HL-60/S4 (cell line): ENCODE measurements around the gene INTS1.

Experiments used
- in situ Hi-C: fragments of 300-500 bp; cut with MboI; formaldehyde crosslinking; loops from 2 replicates; pipeline ENCODE4 v1.14.3; 2022; ENCODE audit warnings: low sequenced_read_pairs

INTS1 gene

DNA sequence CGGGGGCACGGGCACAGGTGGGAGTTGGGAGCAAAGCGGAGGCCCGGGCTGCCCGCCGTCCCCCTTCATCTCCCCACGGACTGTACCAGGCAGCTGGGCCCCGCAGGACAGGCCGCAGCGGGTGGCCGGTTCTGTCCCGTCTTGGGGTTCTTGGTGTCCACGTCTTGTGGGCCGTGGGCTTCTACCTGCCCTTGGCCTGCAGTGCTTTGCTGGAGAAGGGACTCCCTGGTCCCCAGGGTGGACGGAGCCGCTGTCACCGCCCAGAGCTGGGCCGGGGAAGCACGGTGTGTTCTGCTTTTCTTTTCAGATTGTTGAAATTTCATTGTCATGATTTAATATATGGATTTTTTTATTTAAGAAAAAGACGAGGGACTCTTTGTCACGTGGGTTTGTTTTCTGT, 38.1 kb upstream of the INTS1 start:
- in situ Hi-C loops: no loop called here

DNA sequence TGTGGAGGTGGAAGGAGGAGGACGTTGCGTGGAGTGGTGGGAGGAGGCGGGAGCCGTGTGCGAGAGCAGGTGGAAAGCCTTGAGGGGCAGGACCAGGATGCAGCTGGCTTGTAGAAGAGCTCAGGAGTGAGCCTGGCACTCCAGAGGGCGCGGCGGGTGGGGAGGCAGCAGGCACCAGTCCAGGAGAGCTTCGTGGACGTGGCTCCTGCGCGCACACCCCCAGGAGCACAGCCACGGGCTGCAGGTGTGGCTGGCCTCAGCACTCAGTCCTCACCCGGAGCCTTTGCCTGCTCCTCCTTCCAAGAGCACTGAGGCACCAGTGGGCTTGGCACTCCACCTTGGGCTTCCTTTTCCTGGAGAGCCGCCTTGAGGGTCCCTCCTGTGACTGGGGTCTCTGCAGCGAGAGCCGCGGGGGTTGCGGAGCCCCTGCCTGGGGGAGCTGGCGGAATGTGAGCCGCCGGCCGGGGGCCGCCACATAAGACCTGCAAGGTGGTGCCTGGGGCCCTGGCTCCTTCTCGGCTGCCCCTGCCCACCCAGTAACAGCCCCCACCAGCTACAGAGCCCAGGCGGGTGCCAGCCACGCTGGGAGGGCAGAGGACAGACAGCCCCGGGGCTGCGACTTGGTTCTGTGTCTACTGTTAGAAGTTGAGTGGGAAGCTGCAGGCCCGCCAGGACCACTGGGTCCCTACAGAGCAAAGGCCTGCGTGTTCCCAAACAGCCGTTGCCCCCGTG, 37.4 kb upstream of the INTS1 start:
- in situ Hi-C loops: no loop called here

DNA sequence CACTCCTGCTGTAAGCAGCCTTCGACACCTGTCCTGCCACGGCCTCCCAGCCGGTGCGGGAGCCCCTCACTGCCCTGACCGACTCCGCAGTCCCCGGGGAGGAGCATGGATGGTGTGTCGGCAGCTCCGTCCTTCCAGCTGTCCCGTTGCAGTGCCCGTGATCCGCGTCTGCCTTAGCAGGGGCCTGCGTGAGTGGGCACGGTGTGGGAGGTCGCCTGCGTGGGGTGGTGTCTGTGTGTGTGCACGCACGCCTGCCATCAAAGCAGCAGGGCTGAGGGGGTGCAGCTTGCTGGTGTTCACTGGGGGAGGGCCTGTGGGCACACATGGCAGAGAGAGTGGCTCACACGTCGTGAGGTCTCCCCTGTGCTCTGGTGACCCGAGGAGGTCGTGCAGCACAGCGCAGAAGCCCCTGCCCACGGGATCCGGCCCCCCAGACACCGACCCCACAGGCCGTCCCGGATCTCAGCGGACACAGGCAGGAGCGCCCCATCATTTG, 36.6 kb upstream of the INTS1 start:
- in situ Hi-C loops: no loop called here

DNA sequence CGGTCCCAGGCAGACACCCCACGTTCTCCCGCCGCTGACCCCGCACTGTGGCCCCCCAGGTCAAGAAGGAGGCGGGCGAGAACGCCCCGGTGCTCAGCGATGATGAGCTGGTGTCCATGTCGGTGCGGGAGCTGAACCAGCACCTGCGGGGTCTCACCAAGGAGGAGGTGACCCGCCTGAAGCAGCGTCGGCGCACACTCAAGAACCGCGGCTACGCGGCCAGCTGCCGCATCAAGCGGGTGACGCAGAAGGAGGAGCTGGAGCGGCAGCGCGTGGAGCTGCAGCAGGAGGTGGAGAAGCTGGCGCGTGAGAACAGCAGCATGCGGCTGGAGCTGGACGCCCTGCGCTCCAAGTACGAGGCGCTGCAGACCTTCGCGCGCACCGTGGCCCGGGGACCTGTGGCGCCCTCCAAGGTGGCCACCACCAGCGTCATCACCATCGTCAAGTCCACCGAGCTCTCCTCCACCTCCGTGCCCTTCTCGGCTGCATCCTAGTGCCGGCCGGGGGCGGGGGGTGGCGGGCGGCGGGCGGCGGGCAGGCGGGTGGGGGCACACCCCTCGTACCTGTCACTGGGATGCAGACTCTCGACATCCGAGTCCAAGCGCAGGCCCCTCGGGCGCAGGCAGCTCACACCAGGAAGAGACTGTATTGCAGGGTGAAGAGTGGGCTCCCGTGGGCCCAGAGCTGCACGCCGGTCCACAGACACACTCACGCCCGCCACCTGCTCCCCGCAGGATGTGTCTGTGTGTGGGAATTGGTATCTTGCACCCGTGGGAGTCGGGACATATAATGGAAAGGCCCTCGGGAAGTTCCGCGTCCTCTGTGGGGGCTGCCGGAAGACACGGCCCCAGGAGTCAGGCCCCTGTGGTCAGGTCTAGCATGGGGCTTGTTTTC, 35.9 kb upstream of the INTS1 start:
- in situ Hi-C loops: no loop called here

DNA sequence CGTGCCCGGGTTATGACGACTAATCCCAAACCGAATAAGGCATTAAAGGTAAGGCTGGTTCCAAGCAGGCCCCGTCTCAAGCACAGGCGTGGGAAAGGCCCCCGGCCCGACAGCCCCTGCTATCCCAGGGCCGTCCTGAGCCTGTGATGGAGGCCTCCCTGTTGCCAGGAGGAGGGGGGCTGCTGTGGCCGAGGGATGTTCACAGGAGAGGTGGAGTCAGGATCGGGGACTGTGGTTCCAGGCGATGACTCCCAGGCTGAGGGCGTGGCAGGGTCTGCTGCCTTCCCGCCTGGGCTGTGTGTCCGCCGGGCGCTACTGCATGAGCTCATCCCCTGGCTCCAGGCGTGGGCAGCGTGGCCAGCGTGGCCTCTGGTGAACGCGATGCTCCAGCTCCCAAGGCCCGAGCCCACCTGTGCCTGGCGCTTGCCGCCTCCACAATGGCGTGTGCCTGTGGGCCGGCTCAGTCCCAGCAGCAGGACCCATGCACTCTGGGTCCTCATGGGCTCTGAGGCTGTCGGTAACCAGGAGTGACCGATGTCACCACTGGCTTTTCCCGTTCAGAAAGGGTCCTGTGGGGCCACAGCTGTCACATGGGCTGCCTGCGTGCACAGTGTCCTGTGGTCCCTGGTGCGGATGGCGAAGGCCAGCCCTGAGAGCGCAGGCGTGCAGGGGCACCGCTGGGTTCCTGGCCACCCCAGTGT, 35.1 kb upstream of the INTS1 start:
- in situ Hi-C loops: no loop called here

DNA sequence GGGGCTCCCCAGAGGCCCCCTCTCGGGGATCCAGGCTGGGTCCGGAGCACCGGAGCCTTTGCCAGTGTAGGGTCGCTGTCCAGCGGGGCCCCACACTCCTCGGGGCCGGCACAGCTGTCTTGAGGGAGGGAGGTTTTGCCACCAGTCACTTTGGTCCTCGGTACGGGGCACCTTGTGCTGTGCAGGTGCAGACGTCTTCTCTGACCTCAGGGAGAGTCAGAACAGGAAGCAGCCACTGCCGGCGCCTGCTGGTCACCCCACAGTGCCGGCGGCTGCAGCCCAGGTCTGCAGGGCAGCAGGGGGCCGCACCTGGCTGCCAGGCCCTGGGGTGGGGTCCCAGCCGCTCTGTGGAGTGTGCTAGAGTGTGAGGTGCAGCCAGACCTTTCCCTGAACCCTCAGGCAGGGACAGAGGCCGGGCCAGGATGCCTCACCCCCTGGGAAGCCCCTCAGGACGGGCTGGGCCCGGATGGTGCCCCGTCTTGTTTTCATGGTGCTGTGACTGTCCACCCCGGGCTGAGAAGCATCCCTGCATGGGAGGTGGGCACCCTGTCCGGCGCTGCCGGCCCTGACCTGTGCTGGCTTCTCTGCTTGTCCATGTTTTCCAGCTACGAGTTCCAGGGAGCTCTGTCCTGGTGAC, 34.5 kb upstream of the INTS1 start:
- in situ Hi-C loops: no loop called here

DNA sequence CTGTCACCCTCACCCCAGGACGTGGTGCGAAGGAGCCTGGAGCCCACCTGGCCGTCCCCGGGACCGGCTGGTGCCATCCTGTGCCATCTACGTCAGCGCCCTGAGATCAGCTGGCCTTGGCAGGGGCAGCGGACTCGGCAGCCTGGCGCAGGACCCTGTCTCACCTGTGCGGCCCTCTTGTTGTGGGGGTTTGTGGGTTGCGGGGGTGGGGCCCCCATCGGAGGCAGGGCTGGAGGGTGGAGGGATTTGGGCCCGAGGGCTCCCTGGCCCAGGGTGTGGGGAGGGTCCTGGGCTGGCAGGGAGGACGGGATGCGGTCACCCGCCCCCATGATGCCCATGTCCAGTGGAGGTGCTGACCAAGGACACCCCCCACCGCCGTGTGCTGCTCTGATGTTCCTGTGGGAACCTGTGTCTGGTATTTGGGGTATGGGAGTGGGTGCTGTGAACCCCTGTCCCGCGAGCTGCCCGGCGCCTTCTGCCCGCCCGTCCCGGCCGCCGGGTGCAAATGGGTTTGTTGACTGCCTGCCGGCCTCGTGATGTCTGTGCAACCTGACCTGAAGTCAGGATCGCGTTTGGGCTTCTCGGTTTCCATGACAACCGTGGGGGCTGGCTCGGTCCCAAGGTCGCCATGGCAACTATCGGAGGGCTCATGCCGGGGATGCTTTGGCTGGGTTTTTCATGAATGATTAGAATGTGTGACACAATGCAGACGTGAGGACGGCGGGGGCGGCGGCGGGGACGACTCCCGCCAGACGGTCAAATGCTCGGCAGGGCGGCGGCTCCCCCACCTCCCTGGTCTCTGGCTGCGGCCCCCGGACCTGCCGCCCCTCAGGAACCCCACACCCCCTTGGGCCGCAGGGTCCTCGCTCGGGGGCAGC, 33.6 kb upstream of the INTS1 start:
- in situ Hi-C loops: no loop called here

DNA sequence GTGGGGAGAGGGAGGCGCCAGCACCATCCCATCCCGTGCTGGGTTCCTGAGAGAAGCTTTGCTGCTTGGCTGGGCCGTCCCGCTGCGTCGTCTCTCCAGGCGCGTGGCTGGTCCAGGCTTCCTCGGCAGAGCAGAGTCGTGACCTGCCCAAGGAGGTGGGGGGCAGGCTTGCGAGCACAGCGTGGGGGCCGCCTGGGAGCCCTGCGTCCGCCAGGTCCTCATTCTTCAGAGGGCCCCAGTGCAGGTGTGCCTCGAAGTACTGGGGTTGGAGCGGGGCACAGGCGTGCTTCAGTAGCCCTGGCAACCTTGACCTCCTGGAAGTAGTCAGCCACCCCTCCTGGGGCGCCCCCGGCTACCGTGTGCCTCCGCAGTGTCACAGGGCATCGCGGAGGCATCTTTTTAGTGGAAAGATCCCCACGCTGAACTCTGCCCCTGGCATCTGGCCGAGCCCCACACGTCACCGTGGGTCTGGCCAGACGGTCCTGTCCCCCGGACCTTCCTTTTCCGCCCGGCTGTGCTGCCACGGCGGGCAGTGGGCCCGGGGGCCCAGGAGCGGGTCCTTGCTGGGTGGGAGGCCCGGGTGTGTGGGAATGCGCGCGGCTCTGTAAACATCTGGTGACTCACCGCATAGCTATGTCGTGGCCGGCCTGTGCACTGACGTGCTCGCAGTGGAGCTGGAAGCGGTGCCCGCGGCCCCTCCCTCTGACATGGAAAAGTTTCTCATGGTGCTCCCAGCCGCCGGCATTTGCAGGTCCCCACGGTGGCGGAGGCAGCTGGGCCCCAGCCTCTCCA, 32.8 kb upstream of the INTS1 start:
- in situ Hi-C loops: no loop called here

DNA sequence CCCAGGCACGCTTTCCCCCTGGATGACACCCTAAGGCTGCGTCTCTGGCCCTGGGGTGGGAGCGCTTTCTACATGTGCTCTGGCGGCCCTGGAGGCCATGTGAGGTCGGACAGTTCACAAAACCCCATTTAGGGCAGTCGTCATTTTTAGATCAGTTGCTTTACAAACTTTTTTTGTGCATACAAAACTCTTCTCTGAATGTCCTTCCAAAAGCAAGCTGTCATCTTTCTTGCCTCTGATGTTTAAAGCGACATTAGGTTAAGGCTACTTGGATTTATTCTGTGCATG, 32.2 kb upstream of the INTS1 start:
- in situ Hi-C loops: no loop called here

DNA sequence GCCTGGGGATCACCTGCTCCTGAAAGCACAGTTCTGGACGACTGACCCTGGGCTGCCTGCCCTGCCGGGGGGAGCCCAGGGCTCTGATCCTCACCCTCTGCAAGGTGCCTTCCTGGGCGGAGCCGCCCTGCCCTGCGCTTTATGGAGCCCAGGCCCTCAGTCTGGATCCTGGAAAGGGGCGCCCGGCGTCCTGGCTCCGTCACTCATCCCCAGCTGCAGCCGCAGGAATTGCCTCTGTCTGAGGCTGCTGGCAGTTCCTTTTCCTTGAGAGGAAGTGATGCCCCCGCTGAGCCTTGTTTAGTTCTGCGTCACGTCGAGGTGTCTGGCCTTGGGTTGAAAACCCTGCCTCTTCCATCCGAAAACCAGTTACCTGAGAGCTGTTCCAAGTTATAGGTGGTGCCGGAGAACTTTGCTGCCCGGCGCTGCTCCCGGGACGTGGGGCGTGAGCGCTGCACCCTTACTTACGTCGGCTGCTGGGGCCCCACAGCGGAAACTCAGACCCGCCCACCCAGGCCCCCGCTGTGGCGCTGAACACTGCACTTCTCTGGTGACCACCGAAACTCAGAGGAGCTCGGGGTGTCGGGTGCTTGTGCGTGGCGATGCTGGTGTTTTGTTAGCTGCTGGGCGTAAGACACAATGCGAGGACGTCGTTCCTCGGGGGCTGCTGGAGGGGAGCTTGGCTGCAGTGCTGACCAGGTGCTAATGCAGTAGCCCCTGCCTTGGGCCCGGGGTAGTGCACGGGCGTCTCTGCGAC, 31.7 kb upstream of the INTS1 start:
- in situ Hi-C loops: no loop called here

DNA sequence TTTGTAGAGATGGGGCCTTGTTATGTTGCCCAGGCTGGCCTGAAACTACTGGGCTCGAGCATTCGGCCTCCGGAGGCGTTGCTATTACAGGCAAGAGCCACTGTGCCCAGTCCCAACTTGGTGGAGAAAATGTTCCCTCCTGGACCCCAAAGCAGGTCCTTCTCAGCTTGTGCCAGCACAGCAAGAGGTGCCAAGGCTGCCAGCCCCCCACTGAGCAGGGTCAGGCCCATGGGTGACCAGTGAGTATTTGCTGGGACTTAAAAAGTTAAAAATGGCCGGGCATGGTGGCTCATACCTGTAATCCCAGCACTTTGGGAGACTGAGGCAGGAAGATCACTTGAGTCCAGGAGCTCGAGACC, 30.9 kb upstream of the INTS1 start:
- in situ Hi-C loops: no loop called here

DNA sequence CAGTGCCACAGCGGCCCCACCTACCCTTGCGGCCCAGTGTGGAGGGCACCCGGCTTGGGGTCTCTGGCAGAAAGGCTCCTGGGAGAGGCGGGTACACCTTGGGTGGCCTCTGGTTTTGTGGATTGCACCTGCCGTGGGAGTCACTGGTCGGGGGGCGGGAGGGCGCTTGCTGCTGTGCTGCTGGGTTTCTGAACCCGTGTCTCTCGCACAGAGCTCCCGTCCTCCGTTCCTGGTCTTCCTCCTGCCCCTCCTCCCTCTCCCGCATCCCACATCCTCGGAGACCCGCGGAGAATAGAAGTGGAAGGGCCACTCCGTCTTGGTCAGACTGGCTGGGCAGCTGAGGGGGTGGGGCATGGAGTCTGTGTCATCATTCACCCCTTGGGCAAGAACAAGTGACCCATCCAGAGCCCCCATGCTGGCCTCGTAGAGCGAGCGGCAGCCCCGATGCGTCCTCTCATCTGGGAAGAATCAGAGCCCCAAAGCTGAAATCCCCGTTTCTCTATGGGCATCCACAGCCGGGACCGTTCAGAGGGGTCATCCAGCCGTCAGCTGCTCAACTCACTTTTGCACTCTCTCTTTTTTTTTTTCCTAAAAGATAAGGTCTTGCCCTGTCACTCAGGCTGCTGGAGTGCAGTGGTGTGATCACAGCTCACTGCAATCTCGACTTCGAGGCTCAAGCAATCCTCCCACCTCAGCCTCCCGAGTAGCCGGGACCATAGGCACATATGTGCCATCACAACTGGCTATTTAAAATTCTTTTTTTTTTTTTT, 30.3 kb upstream of the INTS1 start:
- in situ Hi-C loops: no loop called here

DNA sequence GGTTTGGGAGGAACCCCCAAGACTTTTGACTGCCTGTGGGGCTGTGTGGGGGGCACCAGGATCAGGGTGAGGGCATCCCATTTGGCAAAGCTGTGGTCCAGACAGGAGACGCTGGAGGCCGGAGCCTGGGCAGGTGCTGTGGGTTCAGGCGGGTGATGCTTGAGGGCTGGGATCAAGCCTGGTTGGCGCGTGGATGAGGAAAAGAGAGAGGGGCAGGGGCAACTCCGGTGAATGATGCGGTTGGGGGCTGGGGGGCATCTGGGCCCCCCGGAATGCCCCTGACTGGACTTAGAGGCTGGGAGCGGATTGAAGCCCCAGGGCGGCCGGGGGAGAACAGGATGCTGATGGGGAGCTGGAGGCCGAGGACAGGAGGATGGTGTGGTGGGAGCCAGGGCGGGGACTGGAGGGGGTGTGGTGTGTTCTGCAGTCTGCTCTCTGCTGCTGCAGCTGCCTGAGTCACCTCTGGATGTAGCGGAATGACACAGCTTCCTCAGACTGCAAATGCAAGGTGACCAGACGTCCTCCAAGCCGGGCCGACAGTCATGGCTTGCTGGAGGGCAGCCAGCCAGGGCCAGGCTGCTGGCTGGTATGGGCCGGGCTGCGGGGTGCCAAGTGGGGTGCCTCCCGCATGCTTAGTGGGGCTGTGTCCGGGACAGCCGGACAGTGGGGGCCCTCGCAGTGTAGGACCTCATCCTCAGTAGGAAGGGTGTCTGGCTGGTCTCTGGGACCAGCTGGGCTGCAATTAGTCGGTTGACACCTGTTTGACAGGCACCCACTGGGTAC, 29.5 kb upstream of the INTS1 start:
- in situ Hi-C loops: no loop called here

DNA sequence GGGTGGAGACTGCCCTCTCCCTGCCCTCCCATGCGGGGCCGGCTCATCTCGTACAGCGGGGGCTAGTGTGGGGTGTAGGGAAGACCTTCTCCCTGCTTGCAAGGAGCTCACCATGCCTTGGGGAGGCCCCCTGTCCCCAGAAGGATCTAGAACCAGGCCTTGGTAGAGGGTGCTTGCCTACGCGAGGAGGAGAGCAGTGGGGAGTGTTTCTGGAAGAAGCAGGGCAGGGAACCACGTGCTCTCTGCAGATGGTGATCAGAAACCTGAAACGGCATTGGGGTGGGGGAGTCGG, 29.0 kb upstream of the INTS1 start:
- in situ Hi-C loops: no loop called here

DNA sequence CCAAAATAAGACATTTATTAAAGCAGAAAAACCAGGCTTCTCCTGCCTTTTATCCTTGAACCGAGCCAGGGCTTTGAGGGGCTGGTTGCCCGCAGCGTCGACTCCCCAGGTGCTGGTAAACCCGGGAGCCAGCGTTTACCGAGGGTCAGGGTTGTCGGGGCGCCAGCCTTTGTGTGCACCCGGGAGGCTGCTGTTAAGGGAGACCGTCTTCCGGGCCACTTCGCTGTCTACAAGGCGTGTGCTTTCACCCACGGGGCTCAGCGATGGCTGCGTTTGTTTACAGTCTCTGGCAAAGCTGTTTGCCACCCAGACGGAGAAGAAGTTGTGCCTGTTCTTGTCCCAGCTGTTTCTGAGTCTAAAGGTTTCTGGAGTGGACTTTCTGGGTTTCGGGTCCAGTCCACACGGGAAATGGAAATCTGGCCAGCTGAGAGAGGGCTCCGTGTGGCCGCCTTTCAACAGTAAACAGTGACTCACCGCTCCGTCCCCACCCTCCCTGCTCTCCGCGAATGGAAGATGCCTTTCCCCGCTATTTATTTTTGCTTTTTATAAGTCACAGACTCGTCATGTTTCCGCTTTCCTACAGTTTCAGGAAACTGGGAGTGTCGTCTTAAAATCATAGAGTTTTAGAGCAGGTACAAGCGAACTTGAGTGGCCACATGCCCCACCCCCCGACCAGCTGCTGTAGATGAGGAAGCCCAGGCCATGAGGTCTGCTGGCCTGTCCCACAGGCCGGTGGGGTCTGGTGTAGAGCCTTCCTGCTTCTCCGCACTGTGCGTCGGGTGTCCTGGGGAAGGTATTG, 28.5 kb upstream of the INTS1 start:
- in situ Hi-C loops: no loop called here

DNA sequence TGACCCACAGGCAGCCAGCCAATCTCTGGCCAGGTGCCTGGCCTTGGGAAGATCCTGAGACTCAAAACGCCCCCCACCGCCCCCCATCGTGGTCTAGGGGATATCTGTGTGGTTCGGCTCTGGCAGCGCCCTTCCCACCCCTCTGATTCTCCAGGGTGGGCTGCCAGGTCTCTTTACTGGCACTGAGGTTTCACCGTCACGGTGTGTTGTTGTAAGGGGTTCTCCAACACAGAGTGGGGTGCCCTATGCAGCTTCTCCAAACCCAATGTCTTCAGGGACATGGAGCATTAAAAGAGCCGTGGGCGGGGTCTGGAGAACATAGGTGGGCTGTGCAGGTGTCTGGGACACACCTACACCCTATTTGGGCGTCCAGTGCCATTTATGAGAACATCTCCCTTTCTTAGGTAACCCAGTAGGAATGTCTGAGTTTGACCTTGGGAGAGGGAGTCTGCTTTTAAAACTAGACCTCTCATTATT, 27.8 kb upstream of the INTS1 start:
- in situ Hi-C loops: no loop called here
